H1 (cell line): Measurements from ENCODE around the gene SF3A2. TPM values are rescaled to one million over a fixed set of nuclear protein-coding genes. Genes with fewer than 3 reads are reported as not detected.

Source experiments
- CHD7 ChIP-seq: fragments of 300-600 bp; sonication (generic); IDR thresholded peaks from 2 replicates; pipeline ENCODE4 v1.7.1; 2012; ENCODE audit warnings: low read length, moderate library complexity, mild to moderate bottlenecking, inconsistent platforms; ENCODE audit not compliant: insufficient replicate concordance
- E2F6 ChIP-seq: IDR thresholded peaks from 2 replicates; pipeline ENCODE4 v1.6.1; 2012; ENCODE audit warnings: inconsistent platforms
- EP300 ChIP-seq, 2 experiments: IDR thresholded peaks; 1 replicate in 1 of 2; 2 replicates in 1 of 2; pipeline ENCODE4 v1.6.1; 2011 to 2012; ENCODE audit warnings: low read depth in 2 of 2, low read length in 2 of 2, mild to moderate bottlenecking in 2 of 2, borderline replicate concordance in 1 of 2, inconsistent platforms in 1 of 2, moderate library complexity in 1 of 2
- NANOG ChIP-seq: IDR thresholded peaks from 2 replicates; pipeline ENCODE4 v1.6.1; 2011; ENCODE audit warnings: low read length, low read depth, mild to moderate bottlenecking, inconsistent platforms; ENCODE audit not compliant: insufficient read depth, poor library complexity, severe bottlenecking
- POU5F1 ChIP-seq: IDR thresholded peaks from 2 replicates; pipeline ENCODE4 v1.6.1; 2011; ENCODE audit warnings: low read depth, mild to moderate bottlenecking, low read length, moderate library complexity
- TBP ChIP-seq: IDR thresholded peaks from 2 replicates; pipeline ENCODE4 v1.6.1; 2011; ENCODE audit warnings: low read depth, low read length, improper control_type of control experiment
- TEAD4 ChIP-seq: IDR thresholded peaks from 2 replicates; pipeline ENCODE4 v1.6.1; 2012; ENCODE audit warnings: low read depth, low read length, inconsistent platforms, mixed read lengths
- polyA plus RNA-seq, 7 experiments: library from polyadenylated mRNA; depleted of rRNA in 3 of 7; stranded (reverse) in 5 of 7; unstranded in 2 of 7; fragments of >200 nt in 5 of 7; fragments of 200-250 nt in 2 of 7; gene quantifications; 1 replicate in 5 of 7; 2 replicates in 1 of 7; 4 replicates in 1 of 7; pipeline versions ENCODE4 v1.2.1 to v1.2.3, GENCODE V29; 2011 to 2013; ENCODE audit warnings: missing spikeins in 2 of 7, mixed read lengths in 2 of 7
- total RNA-seq: library from RNA; stranded (reverse); fragmentation: NEBNext Ultra II Directional; extraction: Animal tissue kit (Norgen Biotek cat#: 25700); gene quantifications from 2 replicates; pipeline ENCODE4 v1.2.1, GENCODE V29; 2021

SF3A2 gene
- total and polyA plus RNA-seq, 2 of the 8 experiments (the other 6 are each of a cell fraction or from before 2014, with no cell fraction given) = 15.3 to 146 TPM

- peak; percentile 39; the same call in 1 of the 2 replicates for TF ChIP-seq E2F6
- no peak for TF ChIP-seq EP300 (IDR thresholded peaks at IDR 0.05; ENCODE audit: borderline replicate concordance in 1 of 2, low read depth in 2 of 2, low read length in 2 of 2)
- no peak for TF ChIP-seq TEAD4
- no peak for TF ChIP-seq CHD7
- peak; percentile 98 for TF ChIP-seq TBP
- no peak for TF ChIP-seq NANOG
- TF ChIP-seq POU5F1 = no peak
Observed at GRCh38 chr19:2269244-2270156, 32.9 kb downstream of the SF3A2 start (continued).
